IMR-90 (cell line): Measurements from ENCODE around the gene SLC35E4. TPM values are rescaled to one million over a fixed set of nuclear protein-coding genes. Genes with fewer than 3 reads are reported as not detected.

ENCODE experiments used
- ATAC-seq: fragments of 200-7000 bp; cut with Tn5 transposase; 2 replicates; pipeline ENCODE4 v1.9.1; 2020; ENCODE audit warnings: low read depth, mild to moderate bottlenecking, moderate library complexity
- BruUV-seq: library from RNA; stranded (reverse); fragments of 400-500 nt; replicated peaks from 2 replicates; lab custom pipeline; 2021; lab: Mats Ljungman, UMichigan
- CTCF ChIA-PET: fragments of 300-600 bp; formaldehyde crosslinking; extraction: SDS; loops from one replicate; lab custom pipeline; 2021; ENCODE audit warnings: antibody characterized with exemption; lab: Yijun Ruan, JAX
- POLR2A ChIA-PET: fragments of 300-600 bp; sonication (Branson Sonifier 250); formaldehyde crosslinking; loops from one replicate; lab custom pipeline; 2022; ENCODE audit warnings: antibody characterized with exemption; ENCODE audit not compliant: unreplicated experiment; lab: Charles Lee
- DNase-seq: peaks from one replicate; pipeline ENCODE4 v3.0.0; 2013
- H2AFZ ChIP-seq: replicated peaks from 2 replicates; pipeline ENCODE3; 2013; ENCODE audit warnings: low read length, mild to moderate bottlenecking; ENCODE audit not compliant: poor library complexity
- H2AK5ac ChIP-seq: 2 replicates; pipeline ENCODE4 v1.6.1; 2013; ENCODE audit warnings: low read depth, low read length, inconsistent platforms
- H2AK9ac ChIP-seq: replicated peaks from 2 replicates; pipeline ENCODE3; 2013; ENCODE audit warnings: mild to moderate bottlenecking, low read depth, low read length, moderate library complexity; ENCODE audit not compliant: poor library complexity
- H2BK120ac ChIP-seq: 2 replicates; pipeline ENCODE4 v1.6.1; 2013; ENCODE audit warnings: low read depth, low read length, inconsistent platforms
- H2BK15ac ChIP-seq: 3 replicates; pipeline ENCODE4 v1.6.1; 2013; ENCODE audit warnings: low read depth, low read length, inconsistent platforms
- H2BK20ac ChIP-seq: 2 replicates; pipeline ENCODE4 v1.6.1; 2013; ENCODE audit warnings: low read depth, mild to moderate bottlenecking, inconsistent platforms, low read length, moderate library complexity
- H2BK5ac ChIP-seq: 2 replicates; pipeline ENCODE4 v1.6.1; 2013; ENCODE audit warnings: mild to moderate bottlenecking, low read depth, low read length, inconsistent platforms; ENCODE audit not compliant: poor library complexity, severe bottlenecking
- H3K14ac ChIP-seq: replicated peaks from 2 replicates; pipeline ENCODE4 v1.6.1; 2013; ENCODE audit warnings: low read depth, low read length, inconsistent platforms
- H3K18ac ChIP-seq: 2 replicates; pipeline ENCODE4 v1.6.1; 2013; ENCODE audit warnings: low read depth, low read length, control low read depth
- H3K23ac ChIP-seq: 2 replicates; pipeline ENCODE4 v1.6.1; 2013; ENCODE audit warnings: low read depth, low read length, inconsistent platforms
- H3K27ac ChIP-seq: 2 replicates; pipeline ENCODE4 v1.5.1; 2013; ENCODE audit warnings: mild to moderate bottlenecking, control low read depth, low read length; ENCODE audit not compliant: insufficient read depth
- H3K27me3 ChIP-seq: 2 replicates; pipeline ENCODE4 v1.6.1; 2013; ENCODE audit warnings: low read length; ENCODE audit not compliant: control insufficient read depth, insufficient read depth
- H3K36me3 ChIP-seq: 2 replicates; pipeline ENCODE4 v1.6.1; 2013; ENCODE audit warnings: low read length, mixed read lengths; ENCODE audit not compliant: control insufficient read depth, insufficient read depth
- H3K4ac ChIP-seq: 2 replicates; pipeline ENCODE4 v1.6.1; 2013; ENCODE audit warnings: low read depth, low read length, inconsistent platforms
- H3K4me1 ChIP-seq: 2 replicates; pipeline ENCODE4 v1.6.1; 2013; ENCODE audit warnings: low read length, mixed read lengths; ENCODE audit not compliant: control insufficient read depth, insufficient read depth
- H3K4me2 ChIP-seq: 2 replicates; pipeline ENCODE4 v1.6.1; 2013; ENCODE audit warnings: low read depth, mild to moderate bottlenecking, control low read depth, low read length, moderate library complexity
- H3K4me3 ChIP-seq: 2 replicates; pipeline ENCODE4 v1.5.1; 2013; ENCODE audit warnings: low read depth, mild to moderate bottlenecking, control low read depth, low read length, moderate library complexity; ENCODE audit not compliant: insufficient read depth
- H3K56ac ChIP-seq: 2 replicates; pipeline ENCODE4 v1.6.1; 2013; ENCODE audit warnings: low read length, inconsistent platforms; ENCODE audit not compliant: insufficient read depth; ENCODE audit errors: extremely low read depth
- H3K79me1 ChIP-seq, 2 experiments: 2 replicates each; pipeline ENCODE4 v1.6.1; 2013; ENCODE audit warnings: low read length in 2 of 2, inconsistent platforms in 1 of 2, low read depth in 1 of 2
- H3K9ac ChIP-seq: 2 replicates; pipeline ENCODE4 v1.6.1; 2013; ENCODE audit warnings: low read depth, low read length, control low read depth
- H3K9me1 ChIP-seq: 2 replicates; pipeline ENCODE4 v1.6.1; 2013; ENCODE audit warnings: low read length, inconsistent platforms; ENCODE audit not compliant: insufficient read depth
- H3K9me3 ChIP-seq: 2 replicates; pipeline ENCODE4 v1.6.1; 2013; ENCODE audit warnings: low read length; ENCODE audit not compliant: control insufficient read depth, insufficient read depth
- H4K20me1 ChIP-seq: 2 replicates; pipeline ENCODE4 v1.6.1; 2013; ENCODE audit warnings: low read length, inconsistent platforms; ENCODE audit not compliant: insufficient read depth
- H4K5ac ChIP-seq: 2 replicates; pipeline ENCODE4 v1.6.1; 2013; ENCODE audit warnings: mild to moderate bottlenecking, low read depth, low read length, control low read depth
- H4K8ac ChIP-seq, 2 experiments: 2 replicates each; pipeline ENCODE4 v1.6.1; 2013; ENCODE audit warnings: low read depth in 2 of 2, low read length in 2 of 2, control low read depth in 1 of 2, inconsistent platforms in 1 of 2
- H4K91ac ChIP-seq: 2 replicates; pipeline ENCODE4 v1.6.1; 2013; ENCODE audit warnings: low read depth, low read length, inconsistent platforms; ENCODE audit not compliant: insufficient read depth
- BHLHE40 ChIP-seq: fragments of 150-350 bp; IDR thresholded peaks from 2 replicates; pipeline ENCODE4 v1.6.1; 2016; ENCODE audit warnings: mild to moderate bottlenecking, low read depth, low read length
- CEBPB ChIP-seq: IDR thresholded peaks from 2 replicates; pipeline ENCODE4 v1.6.1; 2012; ENCODE audit warnings: low read depth, low read length, improper control_type of control experiment
- FOS ChIP-seq: fragments of 150-350 bp; IDR thresholded peaks from 2 replicates; pipeline ENCODE4 v1.6.1; 2016; ENCODE audit warnings: low read depth, low read length
- MAFK ChIP-seq: IDR thresholded peaks from 2 replicates; pipeline ENCODE4 v1.6.1; 2012; ENCODE audit warnings: low read depth, low read length, improper control_type of control experiment
- MAZ ChIP-seq: IDR thresholded peaks from 2 replicates; pipeline ENCODE4 v1.6.1; 2012; ENCODE audit warnings: low read depth, mild to moderate bottlenecking, low read length, improper control_type of control experiment, moderate library complexity, borderline replicate concordance
- MXI1 ChIP-seq: IDR thresholded peaks from 2 replicates; pipeline ENCODE4 v1.6.1; 2012; ENCODE audit warnings: low read depth, mild to moderate bottlenecking, low read length, moderate library complexity, borderline replicate concordance
- NFE2L2 ChIP-seq: fragments of 150-350 bp; IDR thresholded peaks from 2 replicates; pipeline ENCODE4 v1.6.1; 2016; ENCODE audit warnings: low read depth, mild to moderate bottlenecking, low read length
- POLR2A ChIP-seq: IDR thresholded peaks from 2 replicates; pipeline ENCODE4 v1.6.1; 2012; ENCODE audit warnings: mild to moderate bottlenecking, low read depth, low read length
- RAD21 ChIP-seq: IDR thresholded peaks from 2 replicates; pipeline ENCODE4 v1.6.1; 2012; ENCODE audit warnings: low read length, improper control_type of control experiment
- RCOR1 ChIP-seq: IDR thresholded peaks from 2 replicates; pipeline ENCODE4 v1.6.1; 2012; ENCODE audit warnings: mild to moderate bottlenecking, low read length, improper control_type of control experiment; ENCODE audit not compliant: insufficient replicate concordance
- RFX5 ChIP-seq: IDR thresholded peaks from 2 replicates; pipeline ENCODE4 v1.8.0; 2012; ENCODE audit warnings: low read depth, mild to moderate bottlenecking, low read length, moderate library complexity
- SMC3 ChIP-seq: fragments of 150-350 bp; IDR thresholded peaks from 2 replicates; pipeline ENCODE4 v1.6.1; 2016; ENCODE audit warnings: low read depth, mild to moderate bottlenecking, antibody characterized with exemption, low read length, moderate library complexity
- WGBS, 2 experiments: methylation state at CpG; one replicate each; pipeline versions ENCODE4 v1.1.5 to v1.1.7; 2013; ENCODE audit warnings: missing lambda C conversion rate in 2 of 2; ENCODE audit not compliant: insufficient read length in 1 of 2; ENCODE audit errors: extremely low coverage in 2 of 2; 5-methylcytosine and 5-hydroxymethylcytosine counted together
- dilution Hi-C: fragments of 300-500 bp; cut with HindIII; formaldehyde crosslinking; loops from one replicate; pipeline ENCODE4 v1.14.3; 2018; ENCODE audit warnings: low sequenced_read_pairs; ENCODE audit not compliant: unreplicated experiment
- in situ Hi-C: fragments of 300-500 bp; cut with MboI; formaldehyde crosslinking; loops from 3 replicates; pipeline ENCODE4 v1.14.3; 2019; ENCODE audit warnings: low sequenced_read_pairs, inconsistent platforms, mixed read lengths
- intact Hi-C: fragments of 100-400 bp; cut with micrococcal nuclease; formaldehyde crosslinking; loops from 2 replicates; pipeline ENCODE4 v1.10.0; 2022
- polyA plus RNA-seq, 3 experiments: library from polyadenylated mRNA; depleted of rRNA; stranded (reverse); fragments of >200 nt; gene quantifications; 2 replicates each; pipeline ENCODE4 v1.2.3, GENCODE V29; 2012; ENCODE audit warnings: low replicate concordance in 1 of 3
- total RNA-seq: library from RNA; depleted of rRNA; stranded (reverse); fragments of >200 nt; gene quantifications from 2 replicates; pipeline ENCODE4 v1.2.3, GENCODE V29; 2012
- TF ChIP-seq, protein P1 (sequence below): fragments of 150-350 bp; IDR thresholded peaks from 2 replicates; pipeline ENCODE4 v1.6.1; 2017; ENCODE audit warnings: mild to moderate bottlenecking, antibody characterized with exemption, low read length, low read depth
- TF ChIP-seq, protein P2 (sequence below): conservative IDR thresholded peaks from 2 replicates; pipeline ENCODE4 v1.5.1; 2012; ENCODE audit warnings: mild to moderate bottlenecking, low read depth, low read length, improper control_type of control experiment
- TF ChIP-seq, protein P3 (sequence below): fragments of 150-350 bp; IDR thresholded peaks from 2 replicates; pipeline ENCODE4 v1.6.1; 2016; ENCODE audit warnings: low read depth, mild to moderate bottlenecking, low read length, moderate library complexity, borderline replicate concordance

Gene SLC35E4
- total and polyA plus RNA-seq, 2 of the 4 experiments (the other 2 are of a cell fraction) = 5.7 to 6.8 TPM

DNA sequence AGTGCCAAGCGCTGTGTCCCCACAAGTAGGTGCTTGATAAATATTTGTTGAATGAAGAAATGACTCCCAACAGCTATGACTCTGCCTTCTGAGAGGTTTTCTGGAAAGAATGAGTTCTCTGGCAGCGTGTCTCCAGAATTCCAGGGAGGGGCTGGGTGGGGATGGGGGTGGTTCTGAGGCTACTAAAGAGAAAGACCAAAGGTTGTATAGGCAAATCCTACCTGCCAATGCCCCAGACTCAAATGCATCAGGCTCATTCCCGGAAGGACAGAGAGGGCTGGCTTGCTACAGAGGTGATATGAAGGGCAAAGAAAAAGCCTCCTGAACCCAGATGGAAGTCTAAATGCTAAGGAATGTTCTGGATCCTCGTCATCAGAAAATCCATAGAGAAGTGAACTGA, 30.2 kb downstream of the SLC35E4 start:
- Histone ChIP-seq H3K14ac (no peak overlapping the region), H3K4me1 (no peaks in the 10 kb centered on the region), H2AFZ (no peak overlapping the region), H4K91ac (no peak overlapping the region), H4K8ac (no peak overlapping the region), H4K20me1 (no peaks in the 10 kb centered on the region), H3K27ac (no peak overlapping the region), H3K23ac (no peak overlapping the region), H3K9me1 (peaks cover 3% of the 10 kb centered on the region; the same call in 1 of the 2 replicates), H3K36me3 (peaks cover 10% of the 10 kb centered on the region; the same call in 1 of the 2 replicates), H3K9me3 (no peaks in the 10 kb centered on the region), H2AK9ac (no peak overlapping the region), H3K4ac (no peak overlapping the region), H3K79me1 (peaks cover 0 to 15% of the 10 kb centered on the region in 2 experiments; a peak in 1 of 4 replicates), H2BK20ac (no peak overlapping the region), H3K18ac (no peak overlapping the region), H4K5ac (no peak overlapping the region), H2BK15ac (no peak overlapping the region), H2BK120ac (no peak overlapping the region), H3K4me3 (no peak overlapping the region), H3K27me3 (no peaks in the 10 kb centered on the region), H3K9ac (no peak overlapping the region), H2AK5ac (no peak overlapping the region), H3K56ac (no peak overlapping the region), H3K4me2 (no peak overlapping the region), H2BK5ac (no peak overlapping the region)
- in situ Hi-C loops (no loop called here), intact Hi-C loops (no loop called here), dilution Hi-C loops (no loop called here)
- TF ChIP-seq MAZ = no peak
- no peak for TF ChIP-seq FOS
- no peak for TF ChIP-seq MAFK
- TF ChIP-seq, protein P1, sequence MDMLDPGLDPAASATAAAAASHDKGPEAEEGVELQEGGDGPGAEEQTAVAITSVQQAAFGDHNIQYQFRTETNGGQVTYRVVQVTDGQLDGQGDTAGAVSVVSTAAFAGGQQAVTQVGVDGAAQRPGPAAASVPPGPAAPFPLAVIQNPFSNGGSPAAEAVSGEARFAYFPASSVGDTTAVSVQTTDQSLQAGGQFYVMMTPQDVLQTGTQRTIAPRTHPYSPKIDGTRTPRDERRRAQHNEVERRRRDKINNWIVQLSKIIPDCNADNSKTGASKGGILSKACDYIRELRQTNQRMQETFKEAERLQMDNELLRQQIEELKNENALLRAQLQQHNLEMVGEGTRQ = no peak
- TF ChIP-seq, protein P2, sequence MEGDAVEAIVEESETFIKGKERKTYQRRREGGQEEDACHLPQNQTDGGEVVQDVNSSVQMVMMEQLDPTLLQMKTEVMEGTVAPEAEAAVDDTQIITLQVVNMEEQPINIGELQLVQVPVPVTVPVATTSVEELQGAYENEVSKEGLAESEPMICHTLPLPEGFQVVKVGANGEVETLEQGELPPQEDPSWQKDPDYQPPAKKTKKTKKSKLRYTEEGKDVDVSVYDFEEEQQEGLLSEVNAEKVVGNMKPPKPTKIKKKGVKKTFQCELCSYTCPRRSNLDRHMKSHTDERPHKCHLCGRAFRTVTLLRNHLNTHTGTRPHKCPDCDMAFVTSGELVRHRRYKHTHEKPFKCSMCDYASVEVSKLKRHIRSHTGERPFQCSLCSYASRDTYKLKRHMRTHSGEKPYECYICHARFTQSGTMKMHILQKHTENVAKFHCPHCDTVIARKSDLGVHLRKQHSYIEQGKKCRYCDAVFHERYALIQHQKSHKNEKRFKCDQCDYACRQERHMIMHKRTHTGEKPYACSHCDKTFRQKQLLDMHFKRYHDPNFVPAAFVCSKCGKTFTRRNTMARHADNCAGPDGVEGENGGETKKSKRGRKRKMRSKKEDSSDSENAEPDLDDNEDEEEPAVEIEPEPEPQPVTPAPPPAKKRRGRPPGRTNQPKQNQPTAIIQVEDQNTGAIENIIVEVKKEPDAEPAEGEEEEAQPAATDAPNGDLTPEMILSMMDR = no peak
- no peak for TF ChIP-seq SMC3
- no peak for TF ChIP-seq CEBPB
- no peak for TF ChIP-seq MXI1
- no peak for TF ChIP-seq POLR2A
- TF ChIP-seq RAD21 = no peak
- no peak for TF ChIP-seq RCOR1
- no peak for TF ChIP-seq NFE2L2
- TF ChIP-seq BHLHE40 = no peak
- TF ChIP-seq, protein P3, sequence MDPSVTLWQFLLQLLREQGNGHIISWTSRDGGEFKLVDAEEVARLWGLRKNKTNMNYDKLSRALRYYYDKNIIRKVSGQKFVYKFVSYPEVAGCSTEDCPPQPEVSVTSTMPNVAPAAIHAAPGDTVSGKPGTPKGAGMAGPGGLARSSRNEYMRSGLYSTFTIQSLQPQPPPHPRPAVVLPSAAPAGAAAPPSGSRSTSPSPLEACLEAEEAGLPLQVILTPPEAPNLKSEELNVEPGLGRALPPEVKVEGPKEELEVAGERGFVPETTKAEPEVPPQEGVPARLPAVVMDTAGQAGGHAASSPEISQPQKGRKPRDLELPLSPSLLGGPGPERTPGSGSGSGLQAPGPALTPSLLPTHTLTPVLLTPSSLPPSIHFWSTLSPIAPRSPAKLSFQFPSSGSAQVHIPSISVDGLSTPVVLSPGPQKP = no peak
- no peak for TF ChIP-seq RFX5
- DNase-seq = no peak
- ChIA-PET CTCF (no interaction called here), POLR2A (no interaction called here)
- no TSS peak for BruUV-seq
- WGBS, 2 experiments = no CpG with 5 or more reads among the region's 4 CpGs
- ATAC-seq = no peak
